Measurements from ENCODE around the gene RTCB.

DNA sequence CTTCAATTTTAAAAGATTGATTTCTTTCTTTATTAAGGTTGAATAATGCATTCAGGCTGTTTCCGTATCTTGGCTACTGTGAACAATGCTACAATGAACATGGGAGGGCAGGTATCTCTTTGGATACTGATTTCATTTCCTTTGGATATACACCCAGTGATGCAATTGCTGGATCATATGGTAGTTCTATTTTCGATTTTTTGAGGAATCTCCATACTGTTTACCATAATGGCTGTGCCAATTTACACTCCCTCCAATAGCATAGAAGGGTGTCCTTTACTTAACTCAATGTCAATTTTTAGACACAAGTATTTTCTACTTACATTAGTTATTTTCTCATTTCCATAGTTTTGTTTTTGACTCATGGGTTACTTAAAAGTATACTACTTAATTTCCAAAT is 8.0 kb downstream of the RTCB start:
- TF ChIP-seq POLR2A (IDR thresholded peaks at IDR 0.05; ENCODE audit: low read depth, low read length) (no peak), POLR2AphosphoS5 (IDR thresholded peaks at IDR 0.05; ENCODE audit: low read depth, low read length) (no peak), TAF1 (IDR thresholded peaks at IDR 0.05; ENCODE audit: borderline replicate concordance, low read depth, low read length) (no peak)
